COLO829 (cell line): ENCODE results near the gene ACR.
"Not testable (repeated sequence)": the region's sequence is repeated elsewhere in the genome, so short reads cannot be mapped to it uniquely, and the experiment has no call there.

ENCODE experiments used
- DNase-seq: peaks from one replicate; pipeline ENCODE4 v3.0.0; 2012; ENCODE audit warnings: low spot score

Gene ACR

GRCh38 chr22:50780244-50780643 lies 42.2 kb downstream of the ACR start:
- DNase-seq = not testable (repeated sequence)

- DNase-seq = not testable (repeated sequence)
These were observed 44.2 kb downstream of the ACR start for GRCh38 chr22:50782253-50782652.

- DNase-seq = peak; percentile 82
These were observed 45.3 kb downstream of the ACR start, which contains the start of gene RABL2B for GRCh38 chr22:50783033-50783879. Gene RABL2B, minus strand, starts transcription at chr22:50783636. Its CDS starts 1,342 bp downstream, at chr22:50782294.

- DNase-seq = not testable (repeated sequence)
These were observed 45.9 kb downstream of the ACR start for GRCh38 chr22:50783880-50784276.

GRCh38 chr22:50785289-50785688 lies 47.3 kb downstream of the ACR start:
- not testable (repeated sequence) for DNase-seq

DNA sequence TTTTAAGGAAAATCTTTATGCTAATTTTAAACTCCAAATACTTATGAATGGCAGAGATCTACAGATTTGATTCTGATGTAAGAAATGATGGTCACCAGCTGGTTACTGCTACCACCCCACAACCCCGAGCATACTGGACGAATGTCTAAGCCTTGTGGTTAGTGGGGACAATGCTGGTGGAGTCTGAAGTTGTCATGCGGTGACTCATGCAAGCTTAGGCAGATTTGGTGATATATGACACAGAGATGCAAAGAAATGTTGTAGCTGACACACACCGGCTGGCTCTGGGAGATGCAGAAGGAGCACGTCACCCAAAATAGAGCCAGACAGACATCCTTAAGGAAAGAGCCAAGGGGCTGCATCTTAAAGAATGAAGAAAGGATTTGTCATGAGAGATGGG lies 48.9 kb downstream of the ACR start:
- DNase-seq = not testable (repeated sequence)
